ENCODE data around the gene TXN2. TPM values are rescaled to one million over a fixed set of nuclear protein-coding genes. Genes with fewer than 3 reads are reported as not detected.
"Not testable (repeated sequence)": the region's sequence is repeated elsewhere in the genome, so short reads cannot be mapped to it uniquely, and the experiment has no call there.

The TXN2 gene
- total RNA-seq, 1 experiment from 2014 or later, result 46.9 TPM

DNA sequence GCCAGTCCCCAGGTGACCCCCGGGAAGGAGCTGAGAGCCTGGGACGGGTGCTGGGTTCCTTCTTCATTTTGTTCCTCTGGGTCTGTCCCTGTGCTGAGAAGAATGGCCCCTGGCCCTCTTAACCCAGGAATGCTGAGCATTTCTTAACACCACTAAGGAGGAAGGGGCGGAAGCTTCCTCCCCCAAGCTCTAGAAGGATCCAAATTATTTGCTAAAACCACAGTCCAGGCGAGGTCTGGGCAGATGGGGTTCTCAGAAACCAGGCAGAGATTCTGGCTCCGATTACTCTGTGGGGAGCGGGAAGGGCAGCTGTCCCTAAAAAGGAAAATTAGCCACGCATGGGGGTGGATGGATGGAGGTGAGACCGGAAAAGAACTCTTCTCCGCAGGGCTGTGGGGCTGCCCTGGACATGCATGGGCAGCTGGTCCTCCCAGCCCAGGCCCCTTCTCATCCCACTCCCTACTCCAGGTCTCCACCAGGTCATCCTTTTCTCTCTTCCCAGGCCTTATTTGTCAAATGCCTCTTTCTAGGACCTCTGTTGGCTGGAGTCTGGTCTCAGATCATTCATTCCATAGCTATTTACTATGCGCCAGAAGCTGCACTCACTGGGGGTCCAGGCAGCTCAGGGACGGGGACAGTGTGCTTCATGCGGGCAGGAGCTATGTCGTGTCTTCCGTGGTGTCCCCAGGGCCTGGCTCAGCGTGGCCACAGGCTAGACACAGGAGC is 48.7 kb downstream of the TXN2 start:
- DNase-seq (ENCODE audit: low read depth), result no peak

- no peak for DNase-seq (ENCODE audit: low read depth)
Measured at GRCh38 chr22:36431977-36432376, 49.5 kb downstream of the TXN2 start.

- DNase-seq (ENCODE audit: low read depth), result peak; percentile 45
Measured at GRCh38 chr22:36430863-36431262, 50.6 kb downstream of the TXN2 start.

DNA sequence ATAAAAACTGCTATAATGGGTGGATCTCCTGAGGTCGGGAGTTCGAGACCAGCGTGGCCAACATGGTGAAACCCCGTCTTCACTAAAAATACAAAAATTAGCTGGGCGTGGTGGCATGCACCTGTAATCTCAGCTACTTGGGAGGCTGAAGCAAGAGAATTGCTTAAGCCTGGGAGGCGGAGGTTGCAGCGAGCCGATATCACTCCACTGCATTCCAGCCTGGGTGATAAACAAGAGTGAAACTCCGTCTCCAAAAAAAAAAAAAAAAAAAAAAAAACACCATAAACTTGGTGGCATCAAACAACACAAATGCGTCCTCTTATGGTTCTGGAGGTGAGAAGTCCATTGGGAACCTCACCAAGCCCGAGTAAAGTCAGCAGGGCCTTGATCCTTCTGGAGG is 53.5 kb downstream of the TXN2 start:
- DNase-seq (ENCODE audit: low read depth), result not testable (repeated sequence)

DNA sequence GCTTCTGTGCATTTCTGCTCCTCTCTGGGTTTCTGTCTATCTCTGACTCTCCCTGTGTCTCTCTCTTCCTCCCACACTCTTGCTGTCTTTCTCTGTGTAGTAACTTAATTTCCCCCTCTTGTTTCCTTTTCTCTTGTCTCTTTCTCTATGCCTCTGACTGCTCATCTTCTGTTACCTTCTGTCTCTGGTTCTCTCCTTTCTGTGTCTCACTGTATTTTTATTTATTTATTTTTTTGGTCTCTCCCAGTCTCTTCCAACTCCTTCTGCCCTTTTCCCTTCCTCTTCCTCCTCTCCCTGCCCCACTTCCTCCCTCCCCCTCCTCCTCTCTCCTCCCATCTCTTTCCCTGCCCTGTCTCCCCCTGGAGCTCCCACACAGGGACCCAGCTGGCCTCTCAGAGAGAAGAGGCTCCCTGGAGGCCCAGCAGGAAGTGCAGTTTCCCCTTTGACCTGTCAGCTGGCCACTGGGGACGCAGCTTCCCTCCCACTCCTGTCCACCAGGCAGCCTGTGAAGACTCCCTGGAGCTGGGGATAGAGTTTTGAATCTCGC is 55.4 kb downstream of the TXN2 start:
- DNase-seq (ENCODE audit: low read depth), result no peak

DNA sequence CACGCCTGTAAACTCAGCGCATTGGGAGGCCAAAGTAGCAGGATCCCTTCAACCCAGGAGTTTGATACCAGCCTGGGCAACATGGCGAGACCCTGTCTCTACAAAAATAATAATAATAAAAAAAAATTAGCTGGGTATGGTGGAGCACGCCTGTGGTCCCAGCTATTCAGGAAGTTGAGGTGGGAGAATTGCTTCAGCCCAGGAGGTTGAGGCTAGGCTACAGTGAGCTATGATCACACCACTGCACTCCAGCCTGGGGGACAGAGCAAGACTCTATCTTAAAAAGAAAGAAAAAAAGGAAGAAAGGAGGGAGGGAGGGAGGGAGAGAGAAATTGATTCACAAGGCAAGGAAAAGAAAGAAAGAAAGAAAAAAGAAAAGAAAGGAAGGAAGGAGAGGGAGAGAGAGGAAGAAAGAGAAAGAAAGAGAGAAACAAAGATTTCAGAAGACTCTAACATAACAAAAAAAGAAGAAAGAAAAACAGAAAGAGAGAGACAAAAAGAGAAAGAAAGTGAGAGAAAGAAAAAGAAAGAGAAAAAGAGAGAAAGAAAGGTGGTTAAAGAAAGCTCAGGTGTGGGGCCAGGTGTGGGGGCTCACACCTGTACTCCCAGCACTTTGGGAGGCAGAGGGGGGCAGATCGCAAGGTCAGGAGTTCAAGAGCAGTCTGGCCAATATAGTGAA is 56.4 kb downstream of the TXN2 start:
- no peak for DNase-seq (ENCODE audit: low read depth)

GRCh38 chr22:36424466-36424865 is 57.0 kb downstream of the TXN2 start:
- not testable (repeated sequence) for DNase-seq (ENCODE audit: low read depth)

- peak; percentile 40 for DNase-seq (ENCODE audit: low read depth)
Measured at GRCh38 chr22:36423461-36424404, 57.7 kb downstream of the TXN2 start.

- DNase-seq (ENCODE audit: low read depth), result no peak
Measured at GRCh38 chr22:36422287-36423014, 59.0 kb downstream of the TXN2 start.

GRCh38 chr22:36419912-36420882 is 61.2 kb downstream of the TXN2 start:
- no peak for DNase-seq (ENCODE audit: low read depth)

GRCh38 chr22:36419177-36419911 is 62.1 kb downstream of the TXN2 start:
- DNase-seq (ENCODE audit: low read depth), result no peak

GRCh38 chr22:36417281-36417686 is 64.2 kb downstream of the TXN2 start:
- DNase-seq (ENCODE audit: low read depth), result peak; percentile 90

Small RNA genes lying within 50 kb of the gene (small RNA-seq; reads per million reads assigned to genes)
- not detected for gene RF00019

Other genes with a start within 250 kb of the TXN2 start
- 20.6 and 21.9 TPM in 2 replicates for gene APOL2, start 242.1 kb downstream of the TXN2 start, total RNA-seq (2014; rRNA removed; shearing (Covaris generic))
- 4.0 and 4.6 TPM in 2 replicates for gene APOL1, start 228.5 kb downstream of the TXN2 start, total RNA-seq (2014; rRNA removed; shearing (Covaris generic))
- 277 and 308 TPM in 2 replicates for gene MYH9, start 93.7 kb downstream of the TXN2 start, total RNA-seq (2014; rRNA removed; shearing (Covaris generic))
- gene FOXRED2, start 25.4 kb upstream of the TXN2 start, total RNA-seq (2014; rRNA removed; shearing (Covaris generic)), result 20.9 and 26.7 TPM in 2 replicates
- gene EIF3D, start 47.5 kb upstream of the TXN2 start, total RNA-seq (2014; rRNA removed; shearing (Covaris generic)), result 495 and 518 TPM in 2 replicates
- gene CACNG2, start 222.1 kb upstream of the TXN2 start, total RNA-seq (2014; rRNA removed; shearing (Covaris generic)), result not detected in 2 replicates

Measured in HT1080 (cell line).